GM18861 (cell line): ENCODE measurements around the gene RUNX1.

Experiments used
- ATAC-seq: cut with Tn5 transposase; IDR thresholded peaks from one replicate; pipeline ENCODE4 v1.9.1; 2021; ENCODE audit not compliant: unreplicated experiment

Gene RUNX1

DNA sequence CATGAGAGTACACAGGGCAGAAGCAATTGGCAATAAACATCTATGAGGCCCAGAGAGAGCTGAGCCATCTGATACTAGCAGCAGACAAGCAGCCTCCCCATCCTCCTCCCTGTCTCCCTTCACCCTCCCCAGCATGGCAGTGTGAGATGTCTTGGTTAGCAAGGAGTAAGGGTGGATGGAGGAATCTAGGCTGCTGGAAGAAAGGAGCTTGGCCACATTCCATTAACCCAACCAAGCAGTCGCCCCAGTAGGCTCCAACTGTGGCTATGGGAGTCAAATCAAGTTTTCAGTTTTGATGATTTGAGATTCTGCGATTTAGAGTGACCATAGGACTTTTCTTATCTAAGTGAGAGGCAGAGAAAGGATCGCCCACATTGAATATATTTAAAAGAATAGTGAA, 12.9 kb upstream of the RUNX1 start:
- no peak for ATAC-seq

DNA sequence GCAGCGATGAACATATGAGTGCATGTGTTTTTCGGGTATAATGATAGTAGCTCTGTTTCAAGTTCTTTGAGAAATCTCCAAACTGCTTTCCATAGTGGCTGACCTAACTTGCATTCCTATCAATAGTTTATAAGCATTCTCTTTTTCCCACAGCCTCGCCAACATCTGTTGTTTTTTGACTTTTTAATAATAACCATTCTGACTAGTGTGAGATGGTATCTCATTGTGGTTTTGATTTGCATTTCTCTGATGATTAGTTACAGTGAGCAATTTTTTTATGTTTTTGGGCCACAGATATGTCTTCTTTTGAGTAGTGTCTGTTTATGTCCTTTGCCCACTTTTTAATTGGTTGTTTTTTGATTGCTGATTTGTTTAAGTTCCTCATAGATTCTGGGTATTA, 10.6 kb upstream of the RUNX1 start:
- ATAC-seq = no peak

DNA sequence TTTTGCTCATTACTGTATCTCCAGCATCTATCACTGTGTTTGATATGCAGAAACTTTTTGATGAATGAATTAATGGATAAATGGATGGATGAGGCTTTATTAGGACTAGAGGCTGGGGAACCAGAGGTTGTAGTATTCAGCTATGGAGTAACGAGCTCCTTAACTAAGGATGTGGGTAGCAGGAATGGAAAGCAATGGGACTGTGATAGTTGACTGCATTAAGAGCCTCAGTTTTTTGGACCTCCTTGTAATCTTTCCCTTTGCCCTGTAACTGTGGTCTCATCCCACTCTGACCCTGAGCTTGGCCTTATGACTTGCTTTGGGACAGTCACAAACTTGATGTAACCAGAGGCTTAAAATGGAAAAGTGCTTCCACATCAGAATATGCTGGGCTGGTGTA, 9.0 kb upstream of the RUNX1 start:
- no peak for ATAC-seq

DNA sequence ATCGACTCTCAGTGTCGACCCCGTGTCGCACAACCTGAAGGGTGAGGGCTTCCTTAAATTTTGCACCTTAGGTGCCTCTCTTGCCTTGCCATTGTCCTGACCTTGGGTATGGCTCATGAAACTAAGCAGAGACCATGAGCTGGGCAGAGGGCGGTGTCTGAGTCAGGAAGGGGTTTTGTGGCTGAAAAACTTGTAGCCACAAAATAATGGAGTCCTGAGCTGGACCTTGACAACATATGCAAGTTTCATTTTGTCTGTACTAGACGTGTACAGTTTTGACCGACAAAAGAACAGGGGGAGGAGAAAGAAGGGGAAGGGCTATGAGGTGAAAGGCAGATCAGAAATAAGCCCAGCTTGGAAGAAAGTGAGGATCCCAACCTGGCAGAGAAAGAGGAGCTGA, 8.3 kb upstream of the RUNX1 start:
- no peak for ATAC-seq

DNA sequence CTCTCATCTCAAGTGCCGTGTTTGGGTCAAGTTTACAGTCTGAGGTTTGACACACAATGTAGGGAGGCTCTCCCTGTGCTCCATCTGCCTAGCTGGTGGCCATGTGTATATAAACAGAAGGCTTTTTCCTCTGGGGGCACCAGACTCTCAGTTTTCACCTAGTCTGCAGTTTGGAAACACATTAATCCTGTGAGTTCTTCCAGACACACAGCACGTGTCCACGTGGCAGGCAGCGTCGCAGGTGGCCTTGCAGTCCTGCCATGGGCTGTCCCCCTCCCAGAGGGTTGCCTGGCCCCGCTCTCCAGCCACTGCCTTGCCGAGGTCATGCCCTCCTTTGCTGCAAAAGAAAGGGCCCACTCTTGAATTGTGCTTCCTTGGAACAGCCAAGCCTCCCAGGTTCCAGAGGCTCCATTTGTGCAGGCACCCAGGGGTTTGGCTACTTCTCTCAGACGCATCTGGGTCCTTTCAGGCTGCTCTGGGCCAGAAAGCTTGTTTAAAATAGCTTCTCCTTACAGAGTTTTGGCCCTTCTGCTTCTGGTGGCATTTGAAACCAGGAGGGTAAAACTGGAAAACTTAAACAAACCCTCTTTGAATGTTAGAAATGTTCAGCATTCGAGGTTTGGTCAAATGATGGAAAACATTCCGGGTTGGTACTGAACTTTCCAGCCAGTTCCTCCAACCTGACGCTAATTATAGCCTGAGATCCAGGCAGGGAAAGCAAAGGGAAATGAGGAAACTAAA, 4.4 kb upstream of the RUNX1 start:
- ATAC-seq = no peak

DNA sequence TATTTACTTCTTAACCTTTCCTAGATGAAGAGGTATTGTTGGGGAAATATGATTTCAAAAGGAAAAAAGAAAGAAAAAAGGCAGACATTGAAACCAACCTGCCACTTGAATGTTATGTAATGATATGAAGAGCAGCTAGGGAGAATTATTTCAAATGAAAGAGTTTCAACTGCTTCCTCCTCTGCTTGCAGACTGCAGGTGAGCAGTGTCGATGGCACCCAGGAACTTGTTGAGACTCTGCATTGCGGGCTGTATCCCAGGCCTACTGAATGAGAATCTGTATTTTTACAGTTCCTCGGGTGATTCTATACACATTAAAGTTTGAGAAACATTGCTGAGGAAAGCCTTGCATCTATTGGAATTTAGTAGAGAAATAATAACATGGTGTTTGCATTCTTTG, 3.7 kb upstream of the RUNX1 start:
- no peak for ATAC-seq

DNA sequence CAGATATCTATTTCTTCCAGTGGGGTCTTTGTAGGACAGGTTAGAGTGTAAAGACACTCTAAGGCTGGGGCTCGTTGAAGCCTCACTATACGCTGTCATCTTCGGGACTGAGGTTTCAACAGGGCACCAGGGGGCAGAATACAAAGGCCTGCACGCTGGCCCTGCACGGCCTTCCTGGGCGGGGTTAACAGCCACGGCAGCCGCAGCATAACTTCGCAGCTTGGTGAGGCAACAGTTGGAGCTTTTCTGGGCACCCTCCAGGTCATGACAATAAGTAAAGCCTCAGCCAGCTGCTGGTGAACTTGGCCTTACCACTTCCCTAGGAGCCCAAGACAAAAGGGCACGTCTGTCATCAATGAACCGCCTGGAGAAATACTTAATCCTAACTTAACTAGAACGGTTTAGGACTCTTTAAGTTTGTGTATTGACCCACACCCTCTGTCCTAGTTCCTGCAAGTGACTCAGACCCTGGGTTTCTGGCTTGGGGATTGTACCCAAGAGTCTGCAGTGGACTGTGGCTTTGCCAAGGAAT, 2.3 kb upstream of the RUNX1 start:
- no peak for ATAC-seq

DNA sequence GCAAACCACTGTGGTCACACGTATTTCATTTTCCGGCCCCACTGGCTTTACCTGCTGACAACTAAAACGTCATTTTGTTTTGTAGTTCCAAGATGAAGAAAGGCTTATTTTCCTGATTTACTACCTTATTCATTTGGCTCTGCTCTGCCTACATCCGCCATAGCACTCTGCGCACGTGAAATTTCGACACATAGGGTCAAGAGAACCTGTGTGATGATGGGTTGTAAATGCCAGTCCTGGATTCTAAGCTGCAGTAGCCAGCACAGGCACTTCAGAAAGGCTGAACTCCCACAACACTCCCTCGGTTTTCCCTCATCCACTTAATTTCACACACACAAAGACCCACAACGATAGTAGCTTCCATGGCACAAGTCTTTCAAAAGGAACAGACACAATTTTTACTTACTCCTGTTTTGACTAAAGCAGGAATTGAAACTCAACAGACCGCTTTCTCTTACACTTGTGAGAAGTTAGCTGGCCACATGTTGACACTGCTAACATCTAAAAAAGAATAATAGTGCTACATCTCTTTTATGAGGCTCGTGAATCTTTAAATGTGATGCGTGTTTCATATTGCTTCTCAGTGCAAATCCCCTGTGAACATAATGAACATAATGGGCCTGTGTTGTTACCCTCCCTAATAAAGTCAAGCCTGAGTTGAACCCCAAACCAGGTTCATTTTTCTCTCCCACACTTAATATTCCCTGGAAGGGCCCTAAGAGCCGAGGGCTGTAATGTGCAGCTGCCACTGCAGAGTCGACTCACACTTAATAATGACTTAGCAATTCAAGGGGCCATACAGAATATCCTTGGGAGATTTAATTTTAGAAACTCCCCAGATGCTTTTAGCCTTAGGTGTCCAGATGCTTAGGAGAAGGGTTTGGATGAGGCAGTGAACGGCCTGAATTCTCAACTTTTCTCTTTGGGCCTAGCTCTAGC, 1.5 kb upstream of the RUNX1 start:
- no peak for ATAC-seq

DNA sequence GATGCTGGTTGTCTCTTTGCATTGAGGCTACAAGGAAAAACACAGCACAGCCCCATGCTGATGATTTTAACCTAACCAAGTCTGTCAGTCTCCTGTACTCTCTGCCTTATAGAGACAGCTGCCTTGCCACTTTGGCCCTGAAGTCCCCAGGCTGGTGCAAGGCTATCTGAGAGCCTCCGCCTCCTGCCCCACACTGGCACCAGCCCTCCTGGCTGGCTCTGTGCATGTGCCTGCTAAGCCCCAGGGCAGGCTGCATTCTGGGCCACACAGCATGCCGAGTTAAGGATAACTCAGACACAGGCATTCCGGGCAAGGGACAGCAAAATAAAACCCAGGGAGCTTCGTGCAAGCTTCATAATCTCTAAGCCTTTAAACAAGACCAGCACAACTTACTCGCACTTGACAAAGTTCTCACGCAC, 910 bp downstream of the RUNX1 start:
- peak; percentile 0 for ATAC-seq

DNA sequence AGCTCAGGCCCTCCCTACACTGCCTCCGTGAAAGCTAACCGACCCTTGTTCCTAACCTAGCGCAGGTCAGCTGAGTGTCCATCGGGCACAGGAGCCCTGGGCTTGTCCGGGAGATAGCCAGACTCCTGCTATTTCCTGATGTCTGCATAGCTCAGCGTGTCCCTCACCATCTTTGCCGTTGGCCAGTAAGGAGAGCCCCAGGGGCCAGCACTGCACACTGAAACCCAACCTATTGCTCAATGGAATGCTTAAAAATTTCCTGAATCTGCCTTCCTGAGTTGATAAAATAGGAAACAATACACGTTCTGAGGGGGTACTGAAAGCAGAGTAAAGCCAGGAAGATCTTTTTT, 2.2 kb downstream of the RUNX1 start:
- no peak for ATAC-seq

DNA sequence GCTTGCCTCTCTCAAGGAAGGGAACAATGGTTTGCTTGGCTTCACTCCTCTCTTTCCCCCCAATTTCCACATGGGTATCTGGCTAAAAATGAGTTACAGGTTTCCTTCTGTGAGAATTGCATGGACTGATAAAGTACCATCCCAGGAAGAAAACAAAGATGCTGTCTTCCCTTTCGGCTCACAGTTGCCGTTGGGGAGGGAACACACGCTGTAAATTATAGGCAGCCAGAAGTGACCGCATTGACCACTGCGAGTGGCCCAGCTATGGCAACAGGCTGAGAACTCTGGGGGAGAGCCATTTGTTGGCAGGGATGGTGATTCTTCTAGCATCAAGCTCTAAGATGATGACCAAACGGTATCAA, 2.9 kb downstream of the RUNX1 start:
- no peak for ATAC-seq

DNA sequence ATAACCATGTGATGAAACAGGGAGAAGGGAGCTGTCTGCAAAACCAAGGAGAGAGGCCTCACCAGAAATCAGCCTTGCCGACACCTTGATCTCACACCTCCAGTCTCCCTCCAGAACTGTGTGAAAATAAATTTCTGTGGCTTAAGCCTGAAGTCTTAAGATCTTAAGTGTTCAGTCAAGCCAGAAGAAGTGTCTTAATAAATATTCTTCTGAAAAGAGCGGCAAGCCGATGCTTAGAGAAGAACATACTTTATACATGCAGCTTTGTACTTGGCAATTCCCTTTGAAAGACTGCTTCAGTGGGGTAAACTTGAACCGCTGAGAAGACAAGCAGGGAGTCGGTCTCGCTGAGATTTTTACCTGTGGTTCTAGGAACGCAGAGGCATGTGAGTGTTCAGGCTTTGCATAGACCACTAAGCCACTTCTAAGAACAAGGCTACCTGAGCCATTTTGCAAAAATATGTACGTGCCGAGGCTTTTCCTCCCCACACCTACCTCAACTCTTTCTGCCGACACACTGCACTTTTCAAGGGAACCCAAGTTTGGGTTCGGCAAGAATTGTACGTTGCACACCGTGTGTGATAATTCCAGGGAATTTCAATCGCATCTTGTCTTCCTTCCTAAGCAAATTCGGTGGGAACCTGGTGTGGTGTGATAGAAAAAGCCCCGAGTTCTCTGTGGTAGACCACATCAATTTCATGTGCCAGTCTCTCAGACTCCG, 3.4 kb downstream of the RUNX1 start:
- ATAC-seq = no peak

DNA sequence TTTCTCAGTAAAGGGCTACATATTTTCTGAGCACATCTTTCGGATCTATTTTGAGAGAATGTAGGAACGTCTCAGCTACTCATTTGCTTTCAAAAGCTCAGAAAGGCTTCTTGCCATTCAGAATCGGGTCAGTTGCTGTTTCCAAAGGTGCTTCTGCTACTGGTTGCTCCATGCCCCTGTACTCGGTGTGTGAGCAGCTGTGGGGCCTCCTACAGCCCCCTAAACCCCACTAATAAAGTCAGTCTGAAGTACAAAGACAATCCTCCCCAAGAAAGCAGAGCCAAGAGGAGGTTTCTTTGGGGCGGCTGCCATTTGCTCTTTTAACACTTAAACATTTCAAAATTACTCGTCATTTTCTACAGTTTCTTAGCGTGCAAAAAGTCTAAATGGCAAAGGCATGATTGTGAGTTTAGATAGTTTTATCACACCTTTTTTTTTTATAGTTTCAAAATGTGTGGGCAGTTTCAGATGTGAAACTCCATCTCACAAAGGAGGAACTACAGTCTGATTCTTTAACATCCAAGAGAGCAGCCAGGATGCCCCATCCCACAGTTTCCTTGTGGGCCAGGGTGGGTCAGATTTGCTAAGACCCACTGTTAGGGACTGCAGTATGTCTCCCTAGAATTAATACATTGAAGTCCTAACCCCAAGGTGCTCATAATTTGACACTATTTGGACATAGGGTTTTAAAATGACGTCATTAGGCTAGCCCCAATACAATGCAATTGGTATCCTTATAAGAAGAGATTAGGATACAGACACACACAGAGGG, 4.1 kb downstream of the RUNX1 start:
- ATAC-seq = no peak

DNA sequence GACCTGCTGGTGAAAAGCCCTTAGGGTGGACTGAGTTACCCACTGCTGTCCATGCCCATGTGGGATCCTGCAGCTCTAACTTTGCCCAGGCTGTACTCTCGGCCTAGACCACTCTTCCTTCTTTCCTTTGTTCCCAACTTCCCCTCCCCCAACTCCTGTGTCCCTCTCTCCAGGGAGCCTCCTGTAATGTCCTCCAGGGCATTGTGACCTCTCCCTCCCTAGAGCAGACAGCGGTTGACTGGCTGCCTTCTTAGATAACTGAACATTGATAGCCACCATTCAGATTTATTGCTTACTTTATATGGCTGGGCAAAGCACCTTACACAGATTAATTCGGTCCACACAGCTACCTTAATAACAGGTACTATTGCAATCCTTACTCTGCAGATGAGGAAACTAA, 5.0 kb downstream of the RUNX1 start:
- ATAC-seq = no peak

DNA sequence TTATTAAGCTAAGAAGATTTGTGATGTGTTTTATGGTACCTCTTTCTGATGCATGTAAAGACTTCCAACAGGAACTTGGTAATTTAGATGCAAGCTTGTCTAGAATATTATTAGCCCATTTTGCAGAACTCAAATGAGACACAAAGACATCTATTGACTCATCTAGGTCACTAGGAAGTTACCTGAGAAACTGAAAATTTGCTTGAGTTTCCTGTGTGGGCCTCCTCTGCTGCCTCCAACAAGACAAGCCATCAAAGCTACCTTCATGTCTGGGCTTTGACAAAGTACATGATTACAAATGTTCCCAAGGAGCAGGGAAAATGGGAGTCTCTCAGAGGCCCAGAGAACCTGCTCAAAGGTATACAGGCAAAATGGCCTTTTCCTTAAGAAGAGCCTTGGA, 5.6 kb downstream of the RUNX1 start:
- ATAC-seq = no peak

DNA sequence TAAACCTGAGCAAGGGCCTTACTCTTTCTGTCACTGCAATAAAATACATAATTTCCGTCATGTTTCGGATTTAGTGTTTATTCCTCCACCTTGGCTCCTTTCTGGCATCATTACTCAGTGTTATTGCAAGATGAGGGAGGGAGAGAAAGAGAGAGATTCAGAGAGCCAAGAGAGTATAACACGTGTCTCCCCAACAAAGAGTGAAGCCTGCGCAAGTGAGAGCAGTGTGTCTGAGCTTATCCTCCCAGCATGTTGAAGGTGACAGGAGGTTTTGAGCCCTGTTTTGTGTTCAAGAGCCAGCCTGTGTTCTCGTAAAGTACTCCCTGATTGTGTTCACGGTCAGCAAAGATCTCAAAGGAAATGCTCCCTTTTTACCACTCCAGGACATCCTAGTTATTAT, 6.3 kb downstream of the RUNX1 start:
- ATAC-seq = no peak

DNA sequence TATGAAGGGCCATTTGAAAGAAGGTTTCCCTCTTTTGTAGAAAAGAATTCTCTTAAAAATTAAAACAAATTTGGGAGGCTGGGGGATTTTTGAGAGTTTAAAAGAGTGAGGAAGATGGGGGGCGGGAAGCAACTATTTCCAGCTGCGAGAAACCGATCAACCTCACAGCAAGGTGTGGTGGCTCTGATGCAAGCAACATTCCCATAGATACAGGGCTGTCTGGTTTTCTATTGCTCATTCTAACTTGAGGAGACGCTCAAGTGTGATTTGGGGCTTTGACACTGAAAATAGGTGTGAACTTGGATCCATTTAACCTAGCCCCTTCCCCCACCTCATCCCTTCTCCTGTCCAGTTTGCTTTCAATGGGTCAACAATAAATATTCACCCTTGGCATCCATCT, 7.2 kb downstream of the RUNX1 start:
- ATAC-seq = no peak

DNA sequence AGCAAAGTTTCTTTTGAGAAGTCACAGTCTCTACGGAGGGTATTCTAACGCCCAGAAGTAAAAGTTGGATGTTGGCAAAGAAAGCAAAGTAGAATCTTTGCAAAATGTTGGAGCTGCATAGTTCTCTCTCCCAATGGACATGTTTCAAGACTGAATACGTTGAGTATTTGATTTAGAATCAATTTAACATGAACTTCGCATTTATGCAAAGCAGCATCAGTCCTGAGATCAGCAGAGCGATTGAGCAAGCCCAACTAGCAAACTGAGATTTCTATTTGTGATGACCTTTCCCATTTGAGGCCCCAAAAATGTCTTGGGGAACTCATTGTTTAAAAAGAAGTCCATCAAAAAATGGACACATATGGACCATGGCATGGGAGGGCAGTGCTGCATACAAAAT, 8.0 kb downstream of the RUNX1 start:
- no peak for ATAC-seq

DNA sequence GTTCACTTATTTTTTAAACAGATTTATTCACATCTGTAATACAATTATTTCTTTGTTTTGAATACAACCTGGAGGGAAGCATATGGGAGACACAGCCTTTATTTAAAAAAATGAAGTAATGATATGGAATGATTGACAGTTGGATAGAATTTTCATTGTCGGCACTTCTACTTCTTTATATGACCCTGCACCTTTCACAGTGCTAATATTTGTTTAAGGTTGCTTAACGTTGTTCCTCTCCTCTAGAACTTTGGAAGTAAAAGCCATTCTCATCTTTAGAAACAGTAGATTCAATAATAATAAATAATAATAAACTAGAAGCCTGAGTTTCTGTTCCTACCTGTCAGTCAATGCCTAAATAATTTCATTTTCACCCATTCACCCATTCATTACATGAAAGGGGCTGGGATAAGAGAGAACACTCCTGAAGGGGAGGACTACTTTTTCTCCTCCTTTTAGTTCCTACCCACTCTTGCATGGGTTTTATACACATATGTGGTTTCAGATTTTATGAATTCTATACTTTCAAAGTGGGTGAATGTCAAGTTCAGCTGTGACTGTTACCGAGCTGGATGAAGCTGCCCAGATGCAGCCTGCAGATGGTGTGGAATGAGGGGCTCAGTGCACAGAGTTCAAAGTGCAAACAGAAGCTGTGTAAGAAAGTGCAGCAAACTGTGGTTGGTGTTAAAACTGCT, 9.4 kb downstream of the RUNX1 start:
- no peak for ATAC-seq

DNA sequence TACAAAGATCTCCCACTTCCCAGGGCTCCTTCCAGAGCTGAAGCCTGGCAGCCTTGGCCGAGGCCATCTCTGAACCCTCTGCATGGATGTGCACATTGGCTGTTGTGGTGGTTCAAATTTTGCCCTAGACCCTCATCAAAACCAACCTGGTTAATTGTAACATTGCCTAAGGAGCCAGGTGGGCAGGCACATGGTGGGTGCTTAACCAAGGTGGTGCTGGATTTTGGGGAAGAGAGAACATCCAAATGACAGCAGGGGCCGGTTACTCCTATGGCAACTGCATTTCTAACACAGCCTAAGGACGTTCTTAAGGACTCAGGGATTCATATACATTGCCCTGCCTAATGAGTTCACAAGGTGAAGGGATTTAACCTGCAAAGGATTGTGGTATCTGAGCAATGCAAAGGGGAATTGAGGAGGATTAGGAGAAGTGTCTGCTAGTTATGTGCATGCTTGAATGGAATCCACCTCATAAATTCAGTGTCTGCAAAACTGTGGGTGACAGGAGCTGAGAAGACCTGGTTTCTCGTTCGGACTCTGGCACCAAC, 10.3 kb downstream of the RUNX1 start:
- ATAC-seq = no peak
